HG03159 (cell line): Measurements from ENCODE around the gene ANKEF1.
"Not testable (repeated sequence)": the region's sequence is repeated elsewhere in the genome, so short reads cannot be mapped to it uniquely, and the experiment has no call there.

Source experiments
- ATAC-seq: cut with Tn5 transposase; IDR thresholded peaks from one replicate; pipeline ENCODE4 v1.9.1; 2021; ENCODE audit warnings: mild to moderate bottlenecking, moderate library complexity; ENCODE audit not compliant: unreplicated experiment

ANKEF1 gene

GRCh38 chr20:10031451-10032215 is 3.2 kb upstream of the ANKEF1 start:
- not testable (repeated sequence) for ATAC-seq

GRCh38 chr20:10032269-10032668 is 2.5 kb upstream of the ANKEF1 start:
- ATAC-seq = not testable (repeated sequence)

- no peak for ATAC-seq
Measured at GRCh38 chr20:10033905-10034650, 709 bp upstream of the ANKEF1 start.

- ATAC-seq = not testable (repeated sequence)
Measured at GRCh38 chr20:10036321-10036720, 1.5 kb downstream of the ANKEF1 start.

GRCh38 chr20:10040070-10040975 is 5.5 kb downstream of the ANKEF1 start:
- no peak for ATAC-seq

- no peak for ATAC-seq
Measured at GRCh38 chr20:10042086-10042485, 7.3 kb downstream of the ANKEF1 start.

- no peak for ATAC-seq
Measured at GRCh38 chr20:10047427-10047826, 12.6 kb downstream of the ANKEF1 start.

GRCh38 chr20:10051185-10051584 is 16.4 kb downstream of the ANKEF1 start:
- ATAC-seq = no peak

- no peak for ATAC-seq
Measured at GRCh38 chr20:10059006-10059405, 24.2 kb downstream of the ANKEF1 start.

GRCh38 chr20:10060226-10060625 is 25.4 kb downstream of the ANKEF1 start:
- peak; percentile 68 for ATAC-seq

- no peak for ATAC-seq
Measured at GRCh38 chr20:10061641-10062040, 26.9 kb downstream of the ANKEF1 start.

GRCh38 chr20:10063482-10063881 is 28.7 kb downstream of the ANKEF1 start:
- ATAC-seq = no peak

GRCh38 chr20:10064611-10065010 is 29.8 kb downstream of the ANKEF1 start:
- no peak for ATAC-seq

- no peak for ATAC-seq
Measured at GRCh38 chr20:10065154-10065833, 30.5 kb downstream of the ANKEF1 start.

GRCh38 chr20:10067321-10067720 is 32.5 kb downstream of the ANKEF1 start:
- ATAC-seq = no peak

GRCh38 chr20:10074513-10074912 is 39.7 kb downstream of the ANKEF1 start:
- no peak for ATAC-seq

- no peak for ATAC-seq
Measured at GRCh38 chr20:10075606-10076005, 40.8 kb downstream of the ANKEF1 start.

- ATAC-seq = no peak
Measured at GRCh38 chr20:10076126-10077080, 41.6 kb downstream of the ANKEF1 start.

GRCh38 chr20:10077081-10077471 is 42.3 kb downstream of the ANKEF1 start:
- ATAC-seq = no peak

GRCh38 chr20:10077886-10078285 is 43.1 kb downstream of the ANKEF1 start:
- no peak for ATAC-seq
